ENCODE data around the gene HMGCLL1.

Gene HMGCLL1

DNA sequence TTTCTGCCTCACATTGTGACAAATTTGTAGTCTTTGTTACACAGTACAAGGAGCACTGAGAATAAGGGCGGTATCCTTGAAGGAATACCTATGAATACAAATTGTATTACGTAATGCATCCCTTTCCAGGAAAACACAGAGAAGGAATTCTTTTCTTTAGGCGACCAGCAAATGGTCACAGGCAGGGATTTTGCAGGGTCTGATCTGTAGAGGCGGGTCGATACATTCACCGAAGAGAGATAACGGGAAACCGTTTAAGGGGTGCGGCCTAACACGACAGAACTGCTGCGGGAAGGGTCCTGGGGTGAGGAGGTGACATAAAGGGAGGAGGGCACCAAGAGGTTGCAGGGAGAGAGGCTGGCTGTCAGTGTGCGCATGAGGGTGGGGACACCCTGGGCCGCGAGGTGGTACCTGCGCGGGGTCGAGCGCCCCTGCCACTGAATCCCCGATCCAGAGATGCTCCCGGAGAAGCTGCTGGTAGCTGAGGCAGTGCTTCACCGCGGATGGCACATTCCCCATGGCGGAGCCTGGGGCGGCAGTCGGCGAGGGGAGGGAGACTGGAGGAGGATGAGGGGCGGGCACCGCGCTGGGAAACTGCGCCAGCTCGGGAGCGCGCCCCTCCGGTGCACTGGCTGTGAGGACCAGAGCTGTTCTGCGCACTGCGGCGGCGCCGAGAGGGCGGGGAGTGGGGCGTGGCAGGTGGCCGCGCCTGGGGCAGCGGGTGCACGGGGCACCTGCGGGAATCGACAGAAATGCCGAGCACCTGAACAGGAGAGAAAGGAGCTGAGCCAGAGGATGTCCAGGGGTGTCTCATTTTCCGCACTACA, at the start of gene HMGCLL1:
Gene HMGCLL1, minus strand, starts transcription at position 656 of the 827 bp plus-strand sequence. Its CDS starts 137 bp downstream, at position 519.
- DNase-seq (ENCODE audit: low read depth) = no peak

DNA sequence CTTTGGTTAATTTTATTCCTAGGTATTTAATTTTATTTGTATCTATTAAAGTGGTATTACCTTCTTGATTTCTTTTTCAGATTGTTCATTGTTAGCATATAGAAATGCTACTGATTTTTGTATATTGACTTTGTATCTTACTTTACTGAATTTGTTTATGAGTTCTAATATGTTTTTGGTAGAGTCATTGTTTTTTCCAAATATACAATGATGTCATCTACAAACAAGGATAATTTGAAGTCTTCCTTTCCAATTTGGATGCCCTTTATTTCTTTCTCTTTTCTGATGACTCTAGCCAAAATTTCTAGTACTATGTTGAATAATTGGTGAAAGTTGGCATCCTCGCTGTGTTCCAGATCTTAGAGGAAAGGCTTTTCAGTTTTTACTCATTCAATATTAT, 43.0 kb upstream of the HMGCLL1 start:
- DNase-seq (ENCODE audit: low read depth) = no peak

DNA sequence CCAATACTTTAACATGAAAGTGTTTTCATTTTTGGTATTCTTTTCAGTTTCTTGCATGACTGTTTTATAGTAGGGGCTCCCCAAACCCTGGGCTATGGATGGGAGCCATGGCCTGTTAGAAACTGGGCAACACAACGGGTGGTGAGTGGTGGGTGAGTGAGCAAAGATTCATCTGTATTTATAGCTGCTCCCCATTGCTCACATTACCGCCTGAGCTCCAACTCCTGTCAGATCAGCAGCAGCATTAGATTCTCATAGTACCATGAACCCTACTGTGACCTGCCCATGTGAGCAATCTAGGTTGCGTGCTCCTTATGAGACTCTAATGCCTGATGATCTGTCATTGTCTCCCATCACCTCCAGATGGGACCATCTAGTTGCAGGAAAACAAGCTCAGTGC, 42.3 kb upstream of the HMGCLL1 start:
- no peak for DNase-seq (ENCODE audit: low read depth)

DNA sequence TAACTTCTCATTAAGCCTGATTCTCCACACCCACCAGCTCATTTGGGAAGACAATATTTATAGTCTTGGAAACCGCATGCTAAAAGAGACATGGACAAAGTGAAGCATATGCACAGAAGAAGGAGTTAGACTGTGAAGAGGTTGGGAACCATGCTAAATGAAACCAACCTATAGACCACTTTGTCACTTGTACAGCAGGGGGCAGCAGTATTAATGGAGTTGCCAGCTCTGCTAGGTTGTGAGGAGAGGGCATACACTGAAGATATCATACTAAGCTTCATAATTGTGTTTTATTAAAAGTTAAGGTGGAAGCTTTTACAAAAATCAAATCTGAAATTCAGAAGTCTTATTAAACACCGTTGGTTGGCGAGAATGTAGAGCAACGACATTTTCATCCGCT, 38.3 kb upstream of the HMGCLL1 start:
- no peak for DNase-seq (ENCODE audit: low read depth)

DNA sequence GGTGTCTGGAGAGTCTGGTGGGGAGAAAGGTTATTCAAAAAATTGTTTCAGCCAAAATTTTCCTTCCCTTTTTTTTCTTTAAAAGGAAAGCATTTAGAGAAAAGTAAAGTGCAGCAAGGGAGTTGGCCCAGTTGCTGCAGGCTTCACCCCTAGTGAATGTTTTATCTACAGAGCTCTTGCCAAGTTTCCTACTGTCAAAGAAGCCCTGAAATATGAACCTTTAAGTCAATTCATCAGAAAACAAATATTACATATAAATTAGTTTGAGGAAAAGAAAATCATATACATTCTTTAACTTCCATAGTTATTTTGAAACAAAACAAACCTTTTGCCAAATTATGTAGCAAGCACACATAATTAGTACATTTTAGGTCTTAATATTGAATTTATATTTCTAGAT, 25.0 kb upstream of the HMGCLL1 start:
- no peak for DNase-seq (ENCODE audit: low read depth)

DNA sequence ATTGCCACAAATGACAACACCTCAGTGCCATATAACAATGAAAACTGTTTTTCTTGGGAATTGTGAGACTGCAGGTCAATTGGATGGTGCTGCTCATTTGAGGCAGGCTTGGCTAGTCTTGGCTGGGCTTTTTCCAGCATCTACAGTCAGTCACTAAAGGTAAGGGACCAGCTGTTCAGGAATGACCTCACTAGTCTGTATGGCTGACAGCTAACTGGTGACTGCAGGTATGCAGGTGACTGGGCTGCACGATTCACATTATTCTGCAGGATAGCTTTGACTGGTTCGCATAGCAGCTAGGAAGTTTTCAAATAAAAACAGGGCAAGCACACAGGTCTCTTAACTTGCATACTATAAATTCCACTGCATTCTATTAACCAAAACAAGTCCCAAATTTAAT, 22.1 kb upstream of the HMGCLL1 start:
- no peak for DNase-seq (ENCODE audit: low read depth)

DNA sequence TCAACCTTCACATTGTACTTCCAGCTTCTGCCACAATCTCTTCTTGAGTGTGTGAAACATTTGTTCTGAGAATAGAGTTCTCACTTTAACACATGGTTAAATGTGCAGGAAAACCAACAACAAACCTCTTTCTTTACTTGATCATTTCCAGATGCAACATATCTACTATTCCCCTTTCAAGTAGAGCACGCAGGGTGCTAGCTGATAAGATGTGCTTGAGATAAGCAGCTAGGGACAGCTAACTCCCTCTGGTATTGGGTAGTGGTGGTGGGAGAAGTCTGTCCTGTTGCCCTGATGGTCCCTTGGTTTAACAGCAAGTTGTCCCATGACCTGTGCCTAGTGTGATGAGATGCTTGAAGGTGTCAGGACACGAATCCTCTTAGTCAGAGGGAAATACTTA, 15.4 kb upstream of the HMGCLL1 start:
- no peak for DNase-seq (ENCODE audit: low read depth)

DNA sequence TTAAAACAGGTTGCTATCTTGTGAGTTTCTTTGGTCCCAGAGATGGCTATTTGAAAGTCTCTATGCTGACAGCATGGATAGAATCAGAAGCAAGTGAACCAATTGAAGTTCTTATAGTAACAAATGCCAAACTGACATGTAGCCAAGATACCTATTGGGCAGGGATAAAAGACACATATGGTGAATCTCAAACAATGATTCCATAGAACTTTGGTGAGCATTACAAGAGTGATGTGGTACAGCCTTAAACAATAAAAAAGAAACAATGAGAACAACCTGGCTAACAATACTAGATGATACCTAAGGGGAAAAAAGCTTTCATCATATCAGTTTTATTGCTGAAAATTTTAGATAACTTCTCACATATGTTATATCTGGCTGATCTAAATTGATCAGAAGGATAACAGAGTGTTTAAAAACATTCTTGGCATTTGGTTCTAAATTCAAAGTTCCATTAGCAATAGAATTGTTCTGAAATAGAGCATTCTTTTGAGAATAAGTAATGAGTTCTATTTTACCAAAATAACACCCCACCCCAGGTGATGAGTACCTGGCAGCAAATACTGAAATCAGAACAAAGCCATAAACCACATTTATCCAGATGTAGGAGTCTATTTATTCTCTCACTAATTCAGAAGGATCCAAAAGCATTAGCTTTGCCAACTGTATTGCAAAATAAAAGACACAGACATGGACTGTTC, 5.8 kb upstream of the HMGCLL1 start:
- DNase-seq (ENCODE audit: low read depth) = no peak

DNA sequence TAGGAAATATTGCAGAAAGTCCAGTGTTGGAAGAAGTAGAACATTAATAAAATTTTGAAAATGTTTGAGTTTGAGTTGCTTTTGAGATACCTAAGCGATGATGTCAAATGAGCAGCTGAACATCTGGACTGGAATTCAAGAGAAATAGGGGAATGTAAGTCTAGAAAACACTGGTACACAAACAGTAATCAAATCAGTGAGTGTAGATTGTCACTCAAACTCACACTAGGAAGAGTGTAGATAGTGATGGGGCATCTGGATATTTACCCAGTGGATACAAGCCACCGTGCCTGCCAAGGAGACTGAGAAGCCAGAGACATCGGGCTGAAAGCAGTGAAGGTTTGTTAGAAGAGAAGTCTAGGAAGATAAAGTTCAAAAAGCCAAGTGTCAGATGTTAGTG, 2.2 kb downstream of the HMGCLL1 start:
- DNase-seq (ENCODE audit: low read depth) = no peak

DNA sequence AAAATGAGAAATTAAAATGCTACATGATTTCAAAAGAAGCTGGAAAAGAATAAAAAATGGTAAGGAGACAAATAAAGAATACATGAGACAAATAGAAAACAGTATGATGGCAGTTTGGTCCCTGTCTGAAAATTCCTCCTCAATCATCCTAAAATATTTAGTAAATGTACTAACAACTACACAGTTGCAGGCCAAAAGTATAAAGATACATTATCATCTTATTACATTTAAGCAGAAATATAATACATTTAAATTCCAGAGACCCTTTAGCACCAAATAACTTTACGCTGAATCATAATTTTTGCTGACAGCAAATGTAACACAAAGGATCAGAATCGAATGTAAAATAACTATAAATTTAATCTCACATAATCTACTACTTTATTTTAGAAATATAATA, 4.4 kb downstream of the HMGCLL1 start:
- DNase-seq (ENCODE audit: low read depth) = no peak

DNA sequence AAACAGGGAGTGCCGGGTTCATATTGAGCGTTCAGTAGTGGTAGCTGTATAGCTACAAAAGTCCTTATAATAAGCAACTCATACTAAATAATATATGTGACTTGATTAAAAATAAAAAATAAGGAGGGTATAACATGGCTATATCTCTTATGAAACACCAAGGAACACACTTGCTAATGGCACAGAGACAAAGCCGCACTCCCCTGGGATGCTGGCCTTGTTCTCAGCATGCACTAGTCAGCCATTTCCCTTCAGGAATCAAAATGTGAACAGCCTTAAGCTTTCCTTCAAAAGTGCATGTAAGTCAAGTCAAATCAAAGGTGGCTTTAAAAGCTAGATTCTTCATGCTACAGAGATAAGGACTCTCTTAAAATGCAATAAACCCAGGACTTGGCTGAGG, 9.4 kb downstream of the HMGCLL1 start:
- DNase-seq (ENCODE audit: low read depth) = no peak

DNA sequence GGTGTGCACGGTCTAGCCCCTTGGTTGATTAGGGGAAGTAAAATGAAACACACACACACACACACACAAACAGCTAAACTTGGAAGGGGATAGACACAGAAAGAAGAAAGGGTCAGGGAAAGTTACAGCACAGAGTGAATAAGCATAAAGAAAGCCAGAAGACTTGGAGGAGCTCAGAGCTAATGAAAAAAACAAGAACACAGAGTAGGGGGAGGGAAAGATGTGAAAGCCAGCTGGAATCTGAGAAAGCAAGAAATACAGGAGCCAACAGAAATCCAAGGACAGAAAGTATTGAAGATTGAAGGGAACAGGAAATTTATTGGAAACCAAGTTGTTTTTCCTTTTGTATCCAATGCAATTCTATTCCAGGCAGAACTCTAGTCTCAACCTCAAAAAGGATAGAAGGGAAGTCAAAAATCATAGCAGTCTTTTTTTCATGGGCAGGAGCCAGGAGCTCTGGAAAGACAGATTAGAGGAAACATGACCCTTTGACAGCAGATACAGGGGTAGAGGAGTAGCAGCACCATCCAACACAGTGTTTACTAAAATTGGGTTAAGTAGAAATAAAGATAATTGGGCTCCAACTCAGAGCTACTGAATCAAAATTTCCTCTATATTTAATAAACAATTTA, 10.1 kb downstream of the HMGCLL1 start:
- DNase-seq (ENCODE audit: low read depth) = no peak

DNA sequence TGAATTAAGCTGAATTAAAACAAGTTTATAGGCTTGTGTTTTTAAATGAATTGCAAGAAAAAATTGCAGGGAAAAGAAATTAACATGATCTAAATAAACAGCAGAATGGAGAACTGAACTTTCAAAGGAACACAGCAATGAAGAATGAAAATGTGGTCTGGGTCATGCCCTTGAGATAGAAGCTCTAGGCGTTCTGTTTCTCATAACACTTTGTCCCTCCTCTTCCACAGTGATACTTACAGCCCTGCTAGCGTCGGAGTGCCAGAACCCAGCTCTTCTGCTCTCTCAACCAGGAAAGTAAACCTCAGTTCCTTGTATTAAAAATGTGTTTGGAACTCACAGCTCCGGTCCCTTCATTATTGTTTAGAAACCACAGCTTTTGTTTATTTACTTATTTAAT, 11.4 kb downstream of the HMGCLL1 start:
- DNase-seq (ENCODE audit: low read depth) = no peak

DNA sequence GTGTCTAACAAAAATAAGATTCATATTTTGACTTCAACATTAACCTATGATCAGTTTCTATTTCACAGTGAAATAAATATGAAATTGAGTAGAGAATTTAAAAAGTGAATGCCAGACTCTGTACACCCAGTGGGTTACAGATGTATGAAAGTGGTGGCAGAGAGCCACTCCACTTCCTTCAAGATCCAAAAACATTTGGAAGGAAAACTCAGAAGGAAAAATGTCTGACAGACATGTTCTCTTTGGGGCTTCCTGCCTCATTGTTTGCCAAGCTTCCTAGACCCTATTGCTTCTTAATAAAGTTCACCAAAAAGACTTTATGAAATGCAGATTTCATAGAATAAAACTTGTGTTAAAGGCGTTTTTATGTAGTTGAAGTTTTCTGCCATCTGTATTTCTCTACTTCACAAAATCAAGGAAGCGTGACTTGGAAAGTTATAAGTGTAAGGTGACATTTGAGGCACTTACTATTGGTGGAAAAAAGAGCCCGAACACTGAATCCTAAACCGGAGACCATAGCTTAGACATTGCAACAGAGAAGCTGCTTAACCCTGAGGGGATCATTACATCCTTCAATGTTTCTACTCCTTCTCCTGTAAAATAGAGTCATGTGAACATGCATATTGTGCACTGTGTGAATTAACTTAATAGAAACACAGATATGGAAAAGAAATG, 12.8 kb downstream of the HMGCLL1 start:
- no peak for DNase-seq (ENCODE audit: low read depth)

DNA sequence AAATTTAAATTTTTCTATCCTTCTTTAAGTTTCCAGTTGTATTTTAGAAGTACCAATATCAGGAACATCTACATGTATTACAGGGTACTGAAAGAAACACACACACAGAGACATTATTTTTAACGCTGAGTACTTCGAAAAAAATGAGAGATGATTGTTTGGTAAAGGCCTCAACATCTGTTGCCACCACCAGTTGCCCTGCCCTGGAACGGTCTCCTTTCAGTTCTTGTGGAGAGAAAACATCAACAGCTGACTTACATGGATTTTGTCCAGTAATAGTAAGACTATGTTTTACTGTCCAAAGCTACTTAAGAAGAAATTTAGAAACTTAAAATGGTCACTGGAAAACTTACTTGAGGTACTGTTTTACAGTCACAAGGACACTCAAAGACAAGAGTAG, 16.7 kb downstream of the HMGCLL1 start:
- no peak for DNase-seq (ENCODE audit: low read depth)

DNA sequence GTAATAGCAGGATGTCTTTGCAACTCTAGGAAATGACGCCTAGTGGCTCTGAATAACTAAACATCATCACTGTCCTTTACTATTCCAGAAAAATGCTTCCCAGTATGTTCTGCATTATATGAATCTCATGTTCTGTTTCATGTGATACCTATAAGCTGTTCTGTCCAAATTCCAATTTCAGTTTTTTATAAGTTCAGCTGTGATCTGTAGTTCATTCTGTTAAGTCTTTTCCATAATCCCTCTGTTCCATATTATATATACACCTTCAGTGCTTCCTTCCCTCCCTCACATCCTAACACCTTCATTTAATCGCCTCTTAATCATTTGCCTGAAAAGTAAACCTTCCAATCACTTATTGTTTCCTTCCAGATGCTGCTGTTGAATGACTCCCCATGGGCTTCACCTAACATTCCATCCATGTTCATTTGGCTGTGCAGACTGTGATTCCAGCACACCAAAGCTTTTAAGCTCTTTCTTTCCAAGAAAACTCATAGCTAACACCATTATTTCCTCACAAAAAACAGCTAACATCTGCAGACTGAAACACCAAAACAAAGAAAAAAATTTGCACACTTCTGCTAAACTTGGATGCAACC, 18.6 kb downstream of the HMGCLL1 start:
- no peak for DNase-seq (ENCODE audit: low read depth)

DNA sequence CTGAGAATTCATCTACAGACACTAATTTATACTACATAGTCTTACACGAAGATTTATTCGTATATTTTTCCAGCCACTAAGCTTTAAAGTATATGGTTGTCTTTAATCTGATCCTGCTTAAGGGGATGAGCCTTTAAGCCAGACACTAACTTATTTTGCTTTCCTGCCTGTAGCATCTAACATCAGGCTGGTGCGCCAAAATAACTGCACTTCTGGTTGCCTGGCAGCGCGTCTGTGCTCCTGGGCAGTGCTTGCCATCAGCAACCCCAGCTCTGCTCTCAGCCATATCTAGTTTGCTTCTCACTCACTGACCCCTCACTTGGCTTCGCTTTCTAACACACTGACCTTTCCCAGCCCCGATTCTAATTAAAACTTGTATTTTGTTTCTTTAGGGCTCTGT, 21.8 kb downstream of the HMGCLL1 start:
- DNase-seq (ENCODE audit: low read depth) = no peak

DNA sequence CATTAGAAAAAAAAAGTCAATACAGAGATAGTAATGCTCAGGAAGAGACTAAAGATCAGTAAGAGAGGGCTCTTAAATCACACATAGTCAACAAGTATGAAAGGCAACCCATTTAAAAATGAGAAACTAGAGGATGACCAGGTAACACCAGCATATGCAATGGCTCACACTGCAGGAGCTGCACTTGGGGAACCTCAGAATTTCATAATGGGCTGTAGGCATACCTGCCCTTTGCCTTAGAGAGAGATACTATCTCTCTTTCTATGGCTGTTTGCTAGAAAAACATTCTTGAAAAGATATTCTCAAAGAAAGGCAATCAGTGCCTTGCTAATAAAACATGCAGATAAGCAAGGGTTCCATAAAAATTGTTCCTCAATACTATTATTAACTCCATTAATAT, 33.2 kb downstream of the HMGCLL1 start:
- DNase-seq (ENCODE audit: low read depth) = no peak

DNA sequence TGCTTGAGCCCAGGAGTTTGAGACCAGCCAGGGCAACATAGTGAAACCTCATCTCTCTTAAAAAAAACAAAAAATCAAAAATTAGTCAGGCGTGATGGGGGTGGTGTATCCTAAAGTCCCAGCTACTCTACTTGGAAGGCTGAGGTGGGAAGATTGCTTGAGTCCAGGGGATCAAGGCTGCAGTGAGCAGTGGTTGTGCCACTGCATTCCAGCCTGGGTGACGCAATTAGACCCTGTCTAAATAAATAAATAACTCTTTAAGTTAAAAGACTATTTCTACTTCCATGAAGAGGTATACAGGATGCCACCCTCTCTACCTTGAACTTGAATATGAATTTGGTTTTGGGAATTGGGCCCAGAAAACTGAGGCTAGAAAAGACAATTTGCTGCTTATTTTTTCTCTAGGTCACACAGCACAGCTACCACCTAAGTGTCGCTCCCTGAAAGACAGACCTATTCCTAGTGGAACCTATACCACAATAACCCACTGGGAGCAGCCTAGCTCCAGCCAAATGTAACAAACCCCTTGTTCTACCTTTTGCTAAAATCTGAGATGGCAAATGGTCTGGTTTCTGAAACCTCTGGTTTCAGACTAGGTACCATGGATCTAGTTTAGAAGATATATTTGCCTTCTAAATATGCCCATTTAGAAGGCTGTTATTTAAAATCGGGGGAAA, 35.2 kb downstream of the HMGCLL1 start:
- no peak for DNase-seq (ENCODE audit: low read depth)

DNA sequence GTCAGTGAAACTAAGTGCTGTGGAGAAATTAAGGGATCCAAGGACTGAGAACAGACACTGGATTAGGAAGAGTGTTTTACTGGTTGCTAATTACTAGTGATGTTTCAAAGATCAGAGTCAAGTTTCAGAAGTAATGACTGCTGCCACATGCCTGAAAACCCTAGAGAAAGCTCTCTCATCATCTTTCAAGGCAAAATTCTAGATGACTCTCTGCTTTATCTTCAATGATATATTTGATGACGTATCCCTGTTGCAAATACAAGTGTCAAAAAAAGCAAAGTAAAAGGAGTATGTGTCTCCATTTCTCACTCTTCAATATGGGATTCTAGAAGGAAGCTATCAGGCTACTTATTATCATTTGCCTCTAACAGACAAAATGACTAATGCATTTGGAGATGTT, 38.0 kb downstream of the HMGCLL1 start:
- DNase-seq (ENCODE audit: low read depth) = no peak

DNA sequence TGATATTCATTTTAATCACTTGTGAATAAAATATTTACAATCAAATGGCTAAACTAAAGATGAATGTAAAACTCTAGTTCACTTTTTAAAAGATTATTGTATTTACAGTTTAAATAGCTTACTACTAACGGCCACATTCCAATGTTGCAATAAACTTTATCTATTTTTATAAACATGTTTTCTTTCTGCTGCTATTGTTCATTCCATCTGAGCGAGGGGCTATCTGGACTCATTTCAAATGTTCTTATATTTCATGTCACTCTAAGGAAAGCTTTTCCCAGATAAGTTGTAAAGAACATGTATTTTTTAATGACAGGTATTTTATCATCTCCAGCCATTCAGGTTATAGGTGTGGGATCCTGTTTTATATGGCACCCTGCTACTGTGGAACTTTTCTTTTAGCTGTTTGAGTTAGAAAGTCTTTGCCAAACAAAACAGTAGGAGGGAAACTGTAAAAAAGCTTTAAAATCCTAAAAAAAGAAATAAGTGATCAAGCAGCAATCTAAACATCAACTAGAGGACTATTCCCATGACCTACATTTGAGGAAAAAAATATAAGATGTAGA, 42.5 kb downstream of the HMGCLL1 start:
- DNase-seq (ENCODE audit: low read depth) = no peak
